Panc1 (cell line): ENCODE data around the gene DBNDD2.

Source experiments
- CTCF ChIP-seq: fragments of 450-650 bp; IDR thresholded peaks from 2 replicates; pipeline ENCODE4 v1.5.1; 2017; ENCODE audit warnings: mild to moderate bottlenecking
- POLR2AphosphoS5 ChIP-seq: IDR thresholded peaks from 2 replicates; pipeline ENCODE4 v1.6.1; 2012; ENCODE audit warnings: mild to moderate bottlenecking, low read depth, low read length, moderate library complexity
- REST ChIP-seq, 2 experiments: IDR thresholded peaks; 2 replicates each; pipeline ENCODE4 v1.6.1; 2011 to 2012; ENCODE audit warnings: low read depth in 2 of 2, control low read depth in 1 of 2, low read length in 1 of 2, mild to moderate bottlenecking in 1 of 2, moderate library complexity in 1 of 2; ENCODE audit not compliant: insufficient read depth in 1 of 2
- SIN3A ChIP-seq: IDR thresholded peaks from 2 replicates; pipeline ENCODE4 v1.6.1; 2012; ENCODE audit warnings: low read depth, mild to moderate bottlenecking, low read length, moderate library complexity, borderline replicate concordance; ENCODE audit not compliant: insufficient read depth
- TCF7L2 ChIP-seq: IDR thresholded peaks from 2 replicates; pipeline ENCODE4 v1.6.1; 2011; ENCODE audit warnings: mild to moderate bottlenecking, low read depth, low read length, inconsistent platforms

DNA sequence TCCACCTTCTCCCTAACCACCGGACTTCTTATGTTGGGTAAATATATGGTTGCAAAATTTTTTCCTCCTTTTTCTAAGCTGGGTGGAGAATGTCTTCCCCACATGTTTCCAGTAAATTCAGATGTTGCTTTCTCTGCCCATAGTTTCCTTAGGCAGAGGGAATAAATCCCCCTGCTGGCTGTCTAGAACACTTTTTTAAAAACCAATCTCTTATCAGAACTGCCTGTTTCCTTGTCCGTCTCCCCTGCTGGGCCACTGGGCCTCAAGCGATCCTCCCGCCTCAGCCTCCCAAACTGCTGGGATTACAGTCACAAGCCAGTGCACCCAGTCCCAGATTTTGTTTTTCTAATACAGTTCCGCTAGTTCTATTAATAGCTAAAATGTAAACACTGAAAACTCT lies 51.5 kb downstream of the DBNDD2 start:
- TF ChIP-seq CTCF (peak; percentile 37; the same call in 1 of the 2 replicates), TCF7L2 (no peak), POLR2AphosphoS5 (no peak), REST (IDR thresholded peaks at IDR 0.05; ENCODE audit: insufficient read depth in 1 of 2, low read depth in 2 of 2, low read length in 1 of 2) (no peak), SIN3A (no peak)
